T-helper 9 cell (primary cell): ENCODE results near the gene CASZ1.

Experiments
- DNase-seq: peaks from one replicate; pipeline ENCODE4 v3.0.0-alpha.2; 2020

The CASZ1 gene

GRCh38 chr1:10635085-10635896, 161.2 kb downstream of the CASZ1 start:
- DNase-seq: no peak

- DNase-seq: no peak
These were observed 161.9 kb downstream of the CASZ1 start for GRCh38 chr1:10634428-10635084.

DNA sequence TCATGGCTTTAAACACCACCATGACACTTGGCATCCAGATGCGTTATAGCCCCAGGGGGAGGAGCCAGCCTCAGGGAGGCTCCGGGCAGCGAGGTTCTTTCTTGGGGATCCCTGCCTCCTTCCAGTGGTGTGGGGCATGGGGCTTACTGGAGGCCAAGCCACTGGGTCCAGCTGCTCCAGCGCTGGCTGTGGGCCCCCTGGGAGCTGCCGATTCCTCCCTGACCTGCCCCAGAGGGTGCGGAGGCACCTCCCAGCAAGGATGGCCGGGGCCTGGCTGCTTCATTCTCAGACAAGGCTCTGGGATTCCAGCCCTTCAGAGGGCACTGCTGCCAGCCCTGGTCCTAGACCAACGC, 162.4 kb downstream of the CASZ1 start:
- no peak for DNase-seq

DNA sequence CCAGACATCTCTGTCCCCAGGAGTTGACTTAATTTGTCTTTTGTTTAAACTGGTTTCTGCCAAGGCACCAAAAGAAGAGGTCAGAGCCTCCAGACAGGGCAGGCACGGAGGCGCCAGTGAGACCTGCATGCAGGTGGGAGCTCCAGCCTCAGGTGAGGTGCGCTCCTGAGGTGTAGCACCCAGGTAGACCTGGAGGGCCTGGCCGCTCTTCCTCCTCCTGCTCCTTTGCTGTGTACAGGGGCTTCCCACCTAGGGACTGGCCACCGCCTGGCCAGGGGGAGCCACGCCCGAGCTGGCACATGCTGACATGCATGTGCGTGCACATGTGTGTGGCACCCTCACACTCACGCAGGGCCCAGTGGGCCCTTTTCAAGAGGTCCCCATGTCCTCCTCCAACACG, 163.0 kb downstream of the CASZ1 start:
- DNase-seq: no peak

GRCh38 chr1:10632691-10633090, 163.8 kb downstream of the CASZ1 start:
- no peak for DNase-seq

- DNase-seq: no peak
These were observed 164.4 kb downstream of the CASZ1 start for GRCh38 chr1:10631811-10632593.

- no peak for DNase-seq
These were observed 165.2 kb downstream of the CASZ1 start for GRCh38 chr1:10631121-10631810.

GRCh38 chr1:10630661-10631120, 165.8 kb downstream of the CASZ1 start:
- no peak for DNase-seq

- no peak for DNase-seq
These were observed 166.5 kb downstream of the CASZ1 start for GRCh38 chr1:10629816-10630571.

DNA sequence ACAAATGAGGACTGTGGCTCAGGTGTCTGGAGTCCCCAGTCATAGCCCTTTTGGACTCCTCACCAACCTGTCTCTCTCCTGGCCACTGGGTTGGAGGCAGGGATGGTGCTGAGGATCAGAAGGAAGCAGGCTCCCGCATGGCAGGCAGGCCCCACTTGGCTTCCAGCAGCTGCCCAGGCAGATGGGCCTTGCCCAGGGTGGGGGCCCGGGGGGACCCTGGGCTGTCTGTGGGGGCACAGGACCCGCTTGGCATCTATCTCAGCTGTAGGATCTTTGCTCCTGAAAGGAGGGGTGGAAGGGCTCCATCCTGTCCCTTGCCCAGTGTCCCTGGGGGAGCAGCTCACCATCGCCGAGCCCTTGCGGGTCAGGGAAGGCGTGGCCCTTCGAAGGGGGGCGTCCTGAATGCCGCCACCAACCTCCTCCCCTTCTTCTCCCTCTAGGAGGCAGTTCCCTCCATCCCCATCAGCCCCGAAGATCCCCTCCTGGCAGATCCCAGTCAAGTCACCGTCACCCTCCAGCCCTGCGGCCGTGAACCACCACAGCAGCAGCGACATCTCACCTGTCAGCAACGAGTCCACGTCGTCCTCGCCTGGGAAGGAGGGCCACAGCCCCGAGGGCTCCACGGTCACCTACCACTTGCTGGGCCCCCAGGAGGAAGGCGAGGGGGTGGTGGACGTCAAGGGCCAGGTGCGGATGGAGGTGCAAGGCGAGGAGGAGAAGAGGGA, 167.2 kb downstream of the CASZ1 start:
- no peak for DNase-seq

DNA sequence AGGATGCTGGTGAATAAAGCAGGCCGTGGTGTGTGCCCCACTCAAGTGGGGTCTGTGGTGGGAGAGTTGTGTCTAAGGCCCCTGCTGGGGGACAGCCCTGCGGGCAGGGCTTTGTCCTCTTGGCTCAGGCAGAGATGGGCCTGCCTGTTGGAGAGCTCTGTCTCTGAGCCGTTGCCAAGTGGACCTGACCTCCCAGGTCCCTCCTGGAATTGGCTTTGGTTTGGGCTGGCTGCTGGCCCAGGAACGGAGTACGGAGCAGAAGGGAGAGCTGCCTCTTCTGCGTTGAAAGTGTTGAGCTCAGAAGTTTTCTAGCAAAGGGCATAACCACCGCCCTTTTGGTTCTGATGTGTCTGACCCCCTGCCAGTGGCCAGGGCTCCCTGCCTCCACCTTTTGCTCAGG, 167.8 kb downstream of the CASZ1 start:
- DNase-seq: no peak

GRCh38 chr1:10626791-10627410, 169.5 kb downstream of the CASZ1 start:
- DNase-seq: no peak

- no peak for DNase-seq
These were observed 170.2 kb downstream of the CASZ1 start for GRCh38 chr1:10626131-10626731.

DNA sequence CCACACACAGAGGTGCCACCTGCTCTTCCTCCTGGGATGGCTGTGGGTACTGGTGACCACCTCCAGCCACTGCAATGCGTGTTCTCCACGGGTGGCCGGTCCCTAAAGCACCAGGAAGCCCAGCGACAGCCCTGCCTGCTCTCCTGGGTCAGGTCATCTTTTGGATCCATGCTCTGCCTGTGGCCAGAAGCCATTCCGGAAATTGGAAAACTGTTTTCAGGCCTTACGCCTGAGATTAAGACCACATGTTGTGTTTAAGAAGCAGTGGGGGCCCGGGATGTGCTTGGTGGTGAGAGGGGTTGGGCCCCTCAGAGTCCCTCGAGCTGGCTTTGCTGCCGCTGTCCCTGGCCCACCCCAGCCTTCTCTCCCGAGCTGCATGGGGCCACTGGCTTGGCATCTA, 170.9 kb downstream of the CASZ1 start:
- no peak for DNase-seq

DNA sequence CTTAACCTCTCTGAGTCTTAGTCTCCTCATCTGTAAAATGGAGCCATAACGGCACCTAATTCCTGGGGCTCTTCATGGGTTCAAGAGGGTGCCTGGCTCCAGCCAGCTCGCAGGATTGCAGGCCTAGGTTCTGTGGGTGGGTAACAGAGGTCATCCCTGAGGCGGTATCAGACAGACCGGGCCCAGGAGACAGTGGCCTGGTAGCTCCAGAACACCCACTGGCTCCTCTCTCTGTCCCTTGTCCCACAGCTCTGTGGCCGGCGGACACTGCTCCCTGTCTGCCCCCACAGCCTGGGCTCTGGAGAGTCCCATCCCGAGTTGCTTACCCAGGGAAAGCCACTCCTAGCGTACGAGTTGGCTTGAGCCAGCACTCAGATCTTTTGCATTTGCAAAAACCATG, 171.4 kb downstream of the CASZ1 start:
- no peak for DNase-seq

DNA sequence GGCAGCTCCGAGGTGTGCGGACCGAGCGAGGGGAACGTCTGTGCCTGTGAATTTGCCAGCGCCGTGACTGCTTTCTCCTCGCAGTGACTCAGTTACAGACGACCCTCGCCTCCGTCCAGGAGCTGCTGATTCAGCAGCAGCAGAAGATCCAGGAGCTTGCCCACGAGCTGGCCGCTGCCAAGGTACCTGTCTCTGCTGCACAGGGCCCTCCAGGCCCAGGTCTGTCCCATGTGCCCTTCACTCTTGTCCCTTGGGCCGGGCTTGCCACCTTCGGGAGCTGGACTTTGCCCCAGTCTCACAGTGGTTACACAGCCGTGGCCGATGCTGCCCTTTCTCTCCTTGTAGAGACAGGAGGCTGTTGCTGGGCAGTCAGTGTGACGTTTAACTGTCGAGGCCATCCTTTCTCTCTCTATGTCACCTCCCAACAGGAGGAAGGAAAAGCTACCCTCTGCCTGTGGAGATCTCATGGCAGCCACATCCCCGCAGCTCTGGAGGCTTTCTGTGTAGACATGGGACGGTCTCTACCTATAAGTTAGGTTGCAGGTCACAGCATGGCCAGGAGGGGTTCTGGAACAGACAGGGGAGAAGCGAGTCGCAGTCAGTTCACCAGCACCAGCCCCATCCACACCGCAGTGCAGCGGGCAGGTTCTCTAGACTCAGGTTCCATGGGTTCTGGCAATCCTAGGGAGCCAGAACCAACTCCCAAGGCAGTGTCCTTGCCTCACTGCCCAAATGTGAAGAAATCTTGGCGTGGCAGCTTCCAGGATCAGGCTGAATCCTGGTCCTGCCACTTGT, 172.0 kb downstream of the CASZ1 start:
- DNase-seq: no peak

DNA sequence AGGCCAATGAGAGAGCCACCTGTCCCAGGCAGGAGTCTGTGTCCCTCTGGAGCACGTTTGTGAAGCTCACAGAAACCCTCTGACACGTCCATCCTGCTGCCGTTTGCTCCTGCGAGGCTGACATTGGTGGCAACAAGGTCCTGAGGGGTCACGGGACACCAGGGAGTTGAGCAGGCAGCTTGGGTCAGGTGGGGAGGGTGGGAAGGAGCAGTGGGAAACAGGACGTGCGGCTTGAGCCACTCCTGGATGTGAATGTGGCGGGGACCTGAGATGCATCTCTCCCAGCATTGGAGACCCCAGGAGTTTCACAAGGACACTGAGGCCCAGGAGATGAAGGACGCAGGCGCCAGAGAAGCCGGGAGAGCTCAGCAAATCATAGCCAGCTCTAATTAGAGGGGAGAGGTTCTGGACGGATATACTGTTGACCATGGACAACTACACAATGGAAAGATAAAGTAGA, 172.7 kb downstream of the CASZ1 start:
- DNase-seq: no peak

GRCh38 chr1:10622910-10623685, 173.3 kb downstream of the CASZ1 start:
- no peak for DNase-seq

- DNase-seq: no peak
These were observed 174.5 kb downstream of the CASZ1 start for GRCh38 chr1:10621906-10622305.
